ENCODE data around the gene MYCL.

DNA sequence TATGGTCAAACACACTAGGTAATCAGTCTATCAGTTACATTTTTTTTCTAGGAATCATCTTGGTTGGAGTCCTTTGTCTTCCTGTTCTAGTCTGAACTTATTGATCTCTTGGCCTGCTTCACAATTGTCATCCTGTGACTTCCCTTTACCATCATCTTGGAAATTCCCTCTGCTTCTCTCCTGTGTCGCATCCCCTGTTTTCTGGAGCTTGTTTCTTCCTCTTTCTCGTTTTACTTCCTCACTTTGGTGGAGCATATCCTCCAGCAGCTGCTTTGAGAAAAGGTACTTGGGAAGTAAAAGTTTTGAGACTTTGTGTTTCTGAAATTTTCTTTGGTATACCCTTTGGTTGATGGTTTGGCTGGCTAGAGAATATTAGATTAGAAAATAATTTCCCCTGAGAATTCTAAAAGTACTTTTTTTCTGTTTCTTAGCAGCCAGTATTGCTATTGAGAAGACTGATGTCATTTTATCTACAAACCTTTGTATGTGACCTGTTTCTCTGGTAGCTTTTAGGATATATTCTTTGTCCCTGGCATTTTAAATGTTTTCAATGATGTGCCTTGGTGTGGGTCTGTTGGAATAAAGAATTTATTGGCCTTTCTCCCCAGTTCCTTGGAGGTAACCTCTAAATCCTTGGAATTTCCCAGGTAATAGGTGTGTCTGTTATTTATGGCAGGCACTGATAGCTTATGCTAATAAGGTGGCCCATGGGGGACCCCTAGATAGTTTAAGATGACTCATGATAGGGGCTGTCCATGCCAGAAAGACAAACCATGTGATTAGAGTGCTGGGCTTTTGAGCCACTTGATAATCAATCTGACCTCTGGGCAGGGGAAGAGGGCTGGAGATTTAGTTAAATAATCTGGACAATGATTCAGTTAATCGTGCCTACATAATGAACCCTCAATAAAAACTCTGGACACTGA lies 6.1 kb upstream of the MYCL start:
- no peak for TF ChIP-seq CTCF (IDR thresholded peaks at IDR 0.05)
- TF ChIP-seq POLR2A (IDR thresholded peaks at IDR 0.05) = no peak
- TF ChIP-seq POLR2AphosphoS5 (IDR thresholded peaks at IDR 0.05) = no peak
- TF ChIP-seq EP300 (IDR thresholded peaks at IDR 0.05) = no peak

Data from upper lobe of left lung (tissue), 4 donors.